GM19467 (cell line): ENCODE data around the gene PACS2.
"Not testable (repeated sequence)": the region's sequence is repeated elsewhere in the genome, so short reads cannot be mapped to it uniquely, and the experiment has no call there.

Experiments
- ATAC-seq: cut with Tn5 transposase; IDR thresholded peaks from one replicate; pipeline ENCODE4 v1.9.1; 2021; ENCODE audit warnings: mild to moderate bottlenecking, moderate library complexity; ENCODE audit not compliant: unreplicated experiment

The PACS2 gene

DNA sequence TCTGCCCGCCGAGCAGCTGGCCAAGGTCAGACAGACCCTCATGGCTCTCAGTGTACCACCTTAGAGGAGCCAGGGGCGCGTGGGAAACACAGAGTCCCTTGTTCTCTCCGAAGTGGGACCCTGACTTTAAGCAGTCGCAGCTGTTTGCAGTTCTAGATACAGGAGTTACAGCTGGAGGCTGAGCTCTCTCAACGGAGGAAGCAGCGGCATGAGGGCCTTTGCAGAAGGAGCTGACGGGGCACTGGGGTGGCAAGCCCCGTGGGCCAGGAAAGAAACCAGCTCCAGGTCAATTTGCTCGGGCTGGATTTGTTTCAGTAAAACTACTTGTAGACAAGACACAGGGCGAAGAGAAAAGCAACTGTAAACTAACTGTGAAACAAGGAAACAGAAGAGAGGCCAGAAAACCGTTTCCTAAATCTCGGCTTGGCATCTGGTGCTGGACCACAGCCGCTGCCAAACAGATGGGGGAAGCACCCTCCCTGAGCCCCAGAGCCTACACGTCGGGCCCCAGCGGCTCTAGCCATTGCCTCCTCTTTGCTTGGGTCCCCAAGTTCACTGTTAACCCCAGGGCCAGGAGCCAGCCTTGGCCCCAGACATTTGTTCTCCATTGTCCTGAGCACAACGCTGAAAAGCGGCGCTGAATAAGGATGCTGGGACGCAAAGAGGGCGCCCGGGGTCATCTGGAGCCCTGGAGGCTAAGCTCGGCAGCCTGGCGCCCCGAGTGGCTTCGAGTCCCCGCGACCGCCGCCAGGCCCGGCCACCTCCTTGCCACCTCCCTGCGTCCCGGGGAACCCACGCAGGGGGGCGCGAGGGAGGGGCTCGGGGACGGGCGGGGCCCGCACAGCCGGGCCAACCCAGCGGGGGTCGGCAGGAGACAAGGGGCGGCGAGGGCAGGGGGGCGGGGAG lies 914 bp upstream of the PACS2 start:
- ATAC-seq = no peak

DNA sequence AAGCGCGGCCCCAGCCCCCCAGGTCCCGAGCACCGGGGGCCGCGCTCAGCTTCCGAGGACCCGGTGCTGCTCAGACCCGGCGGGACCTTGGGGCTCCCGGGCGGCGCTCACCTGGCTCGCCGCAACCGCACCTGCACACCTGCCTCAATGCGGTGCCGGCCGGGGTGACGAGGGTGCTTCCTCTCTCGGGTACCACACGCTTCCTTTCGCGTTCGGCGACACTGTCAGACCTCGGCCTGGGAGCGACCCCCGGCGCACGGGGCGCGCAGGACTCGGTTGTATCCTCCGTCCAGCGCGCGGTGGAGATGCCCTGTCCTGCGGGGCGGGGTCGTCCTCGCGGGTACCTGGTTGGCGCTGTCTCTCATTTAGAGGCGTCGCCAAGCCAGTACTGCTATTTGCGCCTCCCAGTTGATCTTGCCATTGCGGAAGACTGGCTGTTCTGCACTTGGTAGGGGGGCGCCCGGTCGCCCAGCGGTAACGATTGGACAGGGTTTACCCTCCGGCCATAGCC lies 718 bp downstream of the PACS2 start:
- ATAC-seq = peak; percentile 14

- ATAC-seq = no peak
Observed at GRCh38 chr14:105315941-105316576, 1.5 kb downstream of the PACS2 start.

- ATAC-seq = no peak
Observed at GRCh38 chr14:105316577-105316941, 2.0 kb downstream of the PACS2 start.

DNA sequence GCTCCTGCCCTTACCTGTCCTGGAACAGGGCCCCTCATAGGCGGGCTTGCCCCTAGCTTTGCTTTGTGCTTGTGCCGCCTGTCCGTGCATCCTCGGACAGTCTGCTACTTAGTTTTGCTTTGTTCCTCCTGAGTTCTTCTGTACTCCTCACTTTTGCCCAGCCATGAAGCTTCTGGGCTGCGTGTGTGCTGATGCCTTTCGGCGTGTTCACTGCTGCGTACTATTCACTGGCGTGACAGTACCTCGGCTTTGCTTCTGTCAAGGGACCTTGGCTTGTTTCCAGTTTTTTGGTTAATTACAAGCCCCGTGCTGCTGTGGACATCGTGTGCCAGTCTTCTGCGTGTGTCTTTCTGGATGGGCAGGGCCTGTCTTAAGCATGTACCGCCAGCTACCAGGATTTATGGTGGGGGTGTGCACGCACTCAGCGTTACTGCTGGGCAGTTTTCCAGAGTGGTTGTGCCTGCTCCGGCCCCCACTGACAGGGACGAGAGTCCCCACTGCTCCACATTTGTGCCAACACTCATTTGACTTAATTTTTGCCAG lies 2.5 kb downstream of the PACS2 start:
- no peak for ATAC-seq

DNA sequence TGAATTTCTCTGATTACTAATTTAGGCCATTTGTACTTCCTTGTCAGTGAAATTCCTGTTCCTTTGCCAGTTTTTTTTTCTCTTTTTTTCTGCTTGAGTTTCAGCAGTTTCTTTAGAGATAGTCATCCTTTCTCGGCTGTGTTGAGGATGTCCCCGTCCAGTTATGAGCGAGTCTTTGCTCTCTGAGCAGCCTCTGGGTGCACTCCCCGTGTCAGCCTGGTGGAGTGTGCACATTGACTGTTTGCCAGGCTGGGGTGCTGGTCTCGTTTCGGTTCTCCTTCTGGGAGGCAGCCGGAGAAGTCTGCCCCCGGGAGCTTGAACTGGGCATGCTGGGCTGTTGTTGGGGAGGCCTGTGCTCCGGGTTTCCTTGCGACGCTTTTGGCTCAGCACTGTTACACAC lies 3.0 kb downstream of the PACS2 start:
- no peak for ATAC-seq

GRCh38 chr14:105322791-105323556 lies 8.4 kb downstream of the PACS2 start:
- ATAC-seq = no peak

DNA sequence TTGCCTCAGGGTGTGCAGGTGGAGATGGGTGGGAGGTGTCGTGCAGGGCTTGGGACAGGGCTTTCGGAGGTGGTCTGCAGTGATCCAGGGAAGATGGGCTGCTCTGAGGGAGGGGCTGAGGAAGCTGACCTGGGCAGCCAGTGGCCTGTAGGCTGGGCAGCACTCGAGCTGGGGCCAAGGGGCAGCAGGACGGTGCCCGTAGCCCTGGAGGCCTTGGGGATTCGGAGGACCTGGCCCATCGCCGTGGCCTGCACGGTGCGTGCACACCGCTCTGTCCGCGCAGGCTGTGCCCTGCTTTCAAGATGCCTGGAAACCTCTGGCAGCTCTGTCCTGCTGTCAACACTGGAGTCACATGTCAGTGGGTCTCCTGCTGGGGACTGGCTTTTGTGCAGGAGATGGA lies 9.1 kb downstream of the PACS2 start:
- ATAC-seq = no peak

DNA sequence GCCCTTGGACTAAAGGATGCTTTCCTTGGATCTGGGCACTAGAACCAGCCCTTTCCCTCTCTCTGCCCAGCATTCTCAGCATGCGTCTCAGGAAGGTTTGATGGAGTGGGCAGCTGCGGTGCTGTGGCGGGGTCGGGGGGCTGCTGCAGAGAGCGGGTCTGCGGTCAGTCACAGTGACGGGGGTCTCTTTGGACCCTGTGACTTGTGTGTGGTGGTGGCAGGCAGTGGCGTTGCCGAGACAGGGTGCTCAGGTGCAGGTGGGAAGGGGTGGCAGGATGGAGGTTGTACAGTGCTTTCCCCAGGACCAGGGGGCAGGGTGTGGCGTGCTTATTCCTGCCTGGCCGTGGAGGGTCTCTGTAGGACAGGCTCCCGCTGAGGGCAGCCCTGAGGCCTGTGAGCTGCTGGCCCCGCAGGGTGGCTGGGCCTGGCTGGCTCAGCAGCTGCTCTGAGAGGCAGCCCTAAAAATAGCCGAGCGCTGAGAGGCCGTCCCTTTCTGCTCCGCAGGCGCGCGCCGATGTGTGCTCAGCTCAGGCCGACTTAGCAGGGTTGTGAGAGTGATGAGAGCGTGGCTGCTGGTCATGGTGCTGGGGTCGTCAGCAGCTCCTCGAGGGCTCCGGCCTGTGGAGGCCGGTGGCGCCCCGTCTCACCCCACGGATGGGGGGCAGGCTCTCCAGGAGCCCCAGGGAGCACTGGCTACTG lies 9.7 kb downstream of the PACS2 start:
- no peak for ATAC-seq

GRCh38 chr14:105324871-105325270 lies 10.3 kb downstream of the PACS2 start:
- ATAC-seq = no peak

- ATAC-seq = no peak
Observed at GRCh38 chr14:105325303-105325702, 10.8 kb downstream of the PACS2 start.

DNA sequence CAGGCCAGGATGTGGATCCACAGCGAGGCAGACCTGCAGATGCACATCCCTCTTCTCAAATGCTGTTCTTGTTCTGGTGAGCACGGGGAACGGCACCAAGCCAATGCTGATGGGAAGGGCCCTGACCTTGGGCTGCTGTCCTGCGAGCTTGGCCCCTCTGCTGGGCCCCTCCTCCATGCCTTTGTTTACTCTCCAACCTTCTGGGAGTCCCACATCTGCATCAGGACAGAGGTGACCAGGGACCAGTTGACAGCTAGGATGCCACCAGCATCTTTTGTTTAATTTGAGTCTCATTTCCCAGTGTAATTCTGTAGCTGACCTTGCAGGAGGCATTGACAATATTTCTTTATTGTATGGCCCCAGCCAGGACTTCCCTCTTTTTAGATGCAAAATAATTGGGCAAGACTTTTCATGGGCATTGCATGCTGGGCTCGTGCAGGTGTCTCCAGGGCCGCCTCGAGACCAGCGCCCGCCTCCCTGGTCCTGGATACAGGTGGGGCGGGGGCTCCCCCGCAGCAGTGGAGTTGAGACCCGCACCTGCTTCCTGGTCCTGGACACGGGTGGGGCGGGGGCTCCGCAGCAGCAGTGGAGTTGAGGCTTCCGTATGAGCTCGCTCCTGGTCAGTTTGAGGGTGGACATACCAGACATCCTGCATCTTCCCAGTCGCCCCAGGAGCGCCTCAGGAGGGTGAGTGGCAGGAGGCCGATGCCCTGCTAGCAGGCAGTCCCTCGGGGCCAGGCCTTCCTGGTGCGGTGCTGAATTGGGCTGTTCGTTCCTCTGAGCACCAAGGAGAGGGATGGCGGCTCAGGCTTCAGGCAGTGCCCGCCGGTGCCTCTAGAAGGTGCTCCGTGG lies 11.4 kb downstream of the PACS2 start:
- ATAC-seq = no peak

DNA sequence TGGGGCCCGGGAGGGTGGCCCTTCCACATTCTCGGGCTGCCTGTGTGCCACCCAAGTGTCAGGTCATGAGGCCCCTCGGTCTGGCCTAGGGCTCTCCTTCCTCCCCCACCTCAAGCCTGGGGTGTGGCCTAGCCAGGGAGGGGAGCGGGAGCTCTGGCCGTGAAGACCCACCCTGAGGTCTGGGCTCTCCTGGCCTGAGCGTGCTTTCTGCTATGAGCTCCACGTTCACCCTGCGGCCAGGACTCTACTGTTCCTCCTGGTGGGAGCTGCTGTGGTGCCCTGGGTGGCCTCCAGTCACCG lies 12.0 kb downstream of the PACS2 start:
- no peak for ATAC-seq

DNA sequence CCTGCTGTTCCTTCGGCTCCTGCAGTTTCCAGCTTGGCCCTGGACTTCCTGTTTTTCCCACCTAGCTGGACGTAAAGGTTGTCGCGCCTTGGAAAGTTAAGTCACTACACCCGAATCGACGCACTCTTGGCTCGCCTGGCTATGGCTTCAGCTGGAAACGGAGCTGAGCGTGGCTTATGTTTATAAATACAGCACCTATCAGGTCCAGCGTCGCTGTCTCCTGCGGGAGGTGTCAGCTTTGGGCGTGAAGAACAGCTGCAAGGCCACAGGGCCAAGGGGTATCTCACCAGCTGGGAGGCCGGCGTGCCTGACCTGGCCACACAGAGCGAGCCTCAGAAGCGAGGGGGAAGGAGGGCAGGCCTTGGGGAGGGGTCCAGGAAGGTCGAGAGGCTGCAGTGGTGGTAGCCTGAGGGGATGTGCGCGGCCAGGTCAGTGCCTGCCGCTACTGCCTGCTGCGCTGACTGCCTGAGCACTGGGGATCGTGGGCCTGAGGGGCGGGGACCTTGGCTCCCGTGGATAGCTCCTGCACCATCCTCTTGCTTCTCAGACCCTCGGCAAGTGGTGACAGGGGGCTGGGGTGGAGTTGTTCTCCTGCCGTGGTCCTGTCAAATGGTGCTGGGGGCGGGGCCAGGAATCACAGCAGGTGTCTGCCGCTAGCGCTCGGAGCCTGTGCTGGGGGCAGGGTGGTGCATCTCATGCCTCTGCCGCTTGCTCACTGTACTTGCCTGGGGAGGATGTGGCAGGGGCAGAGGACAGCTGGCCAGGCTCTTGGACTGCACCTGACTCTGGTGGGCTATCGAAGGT lies 12.5 kb downstream of the PACS2 start:
- ATAC-seq = no peak

GRCh38 chr14:105327695-105328045 lies 13.1 kb downstream of the PACS2 start:
- not testable (repeated sequence) for ATAC-seq

DNA sequence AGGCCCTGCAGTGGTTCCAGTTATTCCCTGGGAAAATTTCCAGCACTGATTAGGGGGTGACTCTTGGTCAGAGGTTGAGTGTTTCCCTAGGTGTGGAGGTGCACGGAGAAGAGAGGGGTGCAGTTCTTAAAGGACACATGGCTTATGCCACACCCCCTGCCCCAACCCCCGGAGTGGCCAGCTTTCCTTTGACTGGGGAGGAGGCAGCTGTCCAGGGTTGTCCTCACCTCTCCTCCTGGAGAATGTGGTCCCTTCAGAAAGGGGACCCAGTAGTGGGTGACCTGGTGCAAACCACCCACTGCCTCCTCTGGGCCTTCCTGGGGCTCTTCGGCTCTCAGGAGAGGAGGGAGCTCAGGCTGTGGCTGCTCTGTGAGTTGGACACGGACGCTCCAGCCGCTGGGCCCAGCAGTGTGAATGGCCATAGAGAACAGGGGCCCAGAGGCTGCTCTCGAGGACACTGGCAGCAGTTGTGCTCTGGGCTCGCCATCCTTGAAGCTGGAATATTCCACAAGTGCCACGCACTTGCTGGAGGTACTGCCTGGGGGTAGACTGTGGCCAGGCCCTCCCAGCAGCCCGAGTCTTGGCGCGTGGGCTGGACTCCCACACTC lies 13.6 kb downstream of the PACS2 start:
- no peak for ATAC-seq

DNA sequence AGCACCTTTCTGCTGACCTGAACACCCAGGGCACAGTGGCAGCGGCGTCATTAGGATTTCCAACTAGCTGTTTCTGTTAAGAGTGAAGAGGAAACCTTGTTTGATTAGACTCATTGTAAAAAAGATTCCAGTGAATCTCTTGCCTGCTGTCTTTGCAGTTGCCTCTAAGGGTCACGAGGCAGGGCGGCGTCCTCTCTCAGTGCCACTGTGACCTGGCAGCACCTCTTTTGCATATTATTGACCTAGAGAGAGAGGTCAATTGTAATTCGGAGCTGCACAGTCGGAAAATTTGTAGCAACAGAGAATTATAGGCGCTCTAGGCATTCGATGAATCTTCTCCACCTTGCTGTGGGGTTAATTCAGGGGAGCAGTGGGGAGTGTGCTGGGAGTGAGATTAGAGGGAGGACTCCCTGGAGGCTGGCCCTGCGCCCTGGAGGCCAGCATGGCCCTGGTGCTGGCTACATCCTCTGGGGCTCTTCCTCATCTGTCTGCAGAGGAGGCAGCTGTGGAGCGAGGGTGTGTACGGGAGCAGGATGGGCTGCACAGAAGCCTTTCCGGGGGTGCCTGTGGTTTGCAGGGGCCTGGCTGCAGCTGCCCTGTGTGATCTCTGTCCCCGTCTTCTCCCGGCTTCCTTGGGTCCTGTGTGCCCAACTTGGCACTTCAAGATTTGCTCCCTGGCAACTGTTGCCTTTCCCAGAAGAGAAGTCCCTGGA lies 14.3 kb downstream of the PACS2 start:
- no peak for ATAC-seq
